Measurements from ENCODE around the gene LMNB1.

DNA sequence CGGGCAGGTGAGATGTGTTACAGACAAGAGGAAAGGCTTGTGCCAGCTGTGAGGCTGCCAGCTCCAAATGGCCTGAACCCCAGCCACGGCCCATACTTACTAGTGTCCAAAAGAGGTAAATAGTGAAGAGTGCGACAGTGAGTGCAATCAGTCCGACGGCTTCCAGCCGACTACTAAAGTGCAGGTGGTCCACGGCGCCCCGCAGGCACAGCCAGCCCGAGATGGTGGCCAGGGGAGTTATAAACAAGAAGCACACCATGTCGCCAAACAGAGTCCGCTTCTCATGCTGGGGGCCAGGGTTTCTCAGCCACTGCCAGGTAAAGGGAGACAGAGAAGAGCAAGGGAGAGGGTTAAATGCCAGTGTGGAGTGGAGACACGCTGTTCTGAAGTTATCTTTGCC lies 101.1 kb downstream of the LMNB1 start:
- TF ChIP-seq, protein P1, sequence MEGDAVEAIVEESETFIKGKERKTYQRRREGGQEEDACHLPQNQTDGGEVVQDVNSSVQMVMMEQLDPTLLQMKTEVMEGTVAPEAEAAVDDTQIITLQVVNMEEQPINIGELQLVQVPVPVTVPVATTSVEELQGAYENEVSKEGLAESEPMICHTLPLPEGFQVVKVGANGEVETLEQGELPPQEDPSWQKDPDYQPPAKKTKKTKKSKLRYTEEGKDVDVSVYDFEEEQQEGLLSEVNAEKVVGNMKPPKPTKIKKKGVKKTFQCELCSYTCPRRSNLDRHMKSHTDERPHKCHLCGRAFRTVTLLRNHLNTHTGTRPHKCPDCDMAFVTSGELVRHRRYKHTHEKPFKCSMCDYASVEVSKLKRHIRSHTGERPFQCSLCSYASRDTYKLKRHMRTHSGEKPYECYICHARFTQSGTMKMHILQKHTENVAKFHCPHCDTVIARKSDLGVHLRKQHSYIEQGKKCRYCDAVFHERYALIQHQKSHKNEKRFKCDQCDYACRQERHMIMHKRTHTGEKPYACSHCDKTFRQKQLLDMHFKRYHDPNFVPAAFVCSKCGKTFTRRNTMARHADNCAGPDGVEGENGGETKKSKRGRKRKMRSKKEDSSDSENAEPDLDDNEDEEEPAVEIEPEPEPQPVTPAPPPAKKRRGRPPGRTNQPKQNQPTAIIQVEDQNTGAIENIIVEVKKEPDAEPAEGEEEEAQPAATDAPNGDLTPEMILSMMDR (conservative IDR thresholded peaks at IDR 0.05; ENCODE audit: low read depth in 2 of 2), result no peak
- TF ChIP-seq EZH2 (IDR thresholded peaks at IDR 0.05; ENCODE audit: low read depth, unreplicated experiment), result no peak
- TF ChIP-seq, protein P2, sequence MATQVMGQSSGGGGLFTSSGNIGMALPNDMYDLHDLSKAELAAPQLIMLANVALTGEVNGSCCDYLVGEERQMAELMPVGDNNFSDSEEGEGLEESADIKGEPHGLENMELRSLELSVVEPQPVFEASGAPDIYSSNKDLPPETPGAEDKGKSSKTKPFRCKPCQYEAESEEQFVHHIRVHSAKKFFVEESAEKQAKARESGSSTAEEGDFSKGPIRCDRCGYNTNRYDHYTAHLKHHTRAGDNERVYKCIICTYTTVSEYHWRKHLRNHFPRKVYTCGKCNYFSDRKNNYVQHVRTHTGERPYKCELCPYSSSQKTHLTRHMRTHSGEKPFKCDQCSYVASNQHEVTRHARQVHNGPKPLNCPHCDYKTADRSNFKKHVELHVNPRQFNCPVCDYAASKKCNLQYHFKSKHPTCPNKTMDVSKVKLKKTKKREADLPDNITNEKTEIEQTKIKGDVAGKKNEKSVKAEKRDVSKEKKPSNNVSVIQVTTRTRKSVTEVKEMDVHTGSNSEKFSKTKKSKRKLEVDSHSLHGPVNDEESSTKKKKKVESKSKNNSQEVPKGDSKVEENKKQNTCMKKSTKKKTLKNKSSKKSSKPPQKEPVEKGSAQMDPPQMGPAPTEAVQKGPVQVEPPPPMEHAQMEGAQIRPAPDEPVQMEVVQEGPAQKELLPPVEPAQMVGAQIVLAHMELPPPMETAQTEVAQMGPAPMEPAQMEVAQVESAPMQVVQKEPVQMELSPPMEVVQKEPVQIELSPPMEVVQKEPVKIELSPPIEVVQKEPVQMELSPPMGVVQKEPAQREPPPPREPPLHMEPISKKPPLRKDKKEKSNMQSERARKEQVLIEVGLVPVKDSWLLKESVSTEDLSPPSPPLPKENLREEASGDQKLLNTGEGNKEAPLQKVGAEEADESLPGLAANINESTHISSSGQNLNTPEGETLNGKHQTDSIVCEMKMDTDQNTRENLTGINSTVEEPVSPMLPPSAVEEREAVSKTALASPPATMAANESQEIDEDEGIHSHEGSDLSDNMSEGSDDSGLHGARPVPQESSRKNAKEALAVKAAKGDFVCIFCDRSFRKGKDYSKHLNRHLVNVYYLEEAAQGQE (IDR thresholded peaks at IDR 0.05; ENCODE audit: unreplicated experiment), result no peak

Measured in GM23338 (cell line).